Measurements from ENCODE around the gene TRANK1. TPM values are rescaled to one million over a fixed set of nuclear protein-coding genes. Genes with fewer than 3 reads are reported as not detected.

TRANK1 gene
- total and polyA plus RNA-seq, 10 donors: 5.3 to 75.6 (median 54.2) TPM

DNA sequence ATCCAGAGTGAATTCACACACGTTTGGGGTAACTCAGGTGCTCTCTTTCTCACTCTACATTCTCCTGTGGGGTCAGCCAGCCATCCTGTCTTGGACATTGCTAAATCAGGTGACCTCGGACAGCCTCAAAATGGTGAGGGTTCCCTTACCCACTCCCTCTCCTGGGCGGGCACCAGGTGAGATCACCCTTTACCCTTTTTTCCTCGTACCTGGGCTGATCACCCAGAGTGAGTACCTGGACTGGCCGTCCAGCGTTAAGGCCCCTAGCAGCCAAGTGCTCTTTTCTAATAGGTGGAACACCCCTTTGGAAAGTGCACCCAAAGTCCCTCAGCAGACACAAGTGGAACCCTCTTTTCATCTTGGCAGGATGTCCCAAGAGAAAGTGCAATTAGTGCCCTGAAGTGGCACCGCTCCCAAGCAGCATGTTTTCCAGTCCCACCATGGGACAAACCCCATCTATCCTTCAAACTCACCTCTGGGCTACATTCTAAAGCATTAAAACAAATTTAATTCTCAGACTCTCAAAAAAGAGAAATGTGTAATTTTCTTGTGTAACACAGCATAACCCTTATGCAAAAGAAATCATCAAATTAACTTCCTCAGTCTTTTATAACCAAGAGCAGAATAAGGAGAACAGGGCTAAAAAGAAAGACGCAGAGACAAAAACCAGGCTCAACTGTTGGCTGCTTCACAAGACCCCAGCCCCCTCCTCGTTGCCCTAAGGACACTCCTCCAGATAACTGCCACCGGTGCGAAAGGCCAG lies 20.7 kb downstream of the TRANK1 start:
- intact Hi-C loops (cut with DNase I; ENCODE audit: low total_unique reads): no loop called here
- TF ChIP-seq POLR2A (IDR thresholded peaks at IDR 0.05): no peak
- TF ChIP-seq, protein P1, sequence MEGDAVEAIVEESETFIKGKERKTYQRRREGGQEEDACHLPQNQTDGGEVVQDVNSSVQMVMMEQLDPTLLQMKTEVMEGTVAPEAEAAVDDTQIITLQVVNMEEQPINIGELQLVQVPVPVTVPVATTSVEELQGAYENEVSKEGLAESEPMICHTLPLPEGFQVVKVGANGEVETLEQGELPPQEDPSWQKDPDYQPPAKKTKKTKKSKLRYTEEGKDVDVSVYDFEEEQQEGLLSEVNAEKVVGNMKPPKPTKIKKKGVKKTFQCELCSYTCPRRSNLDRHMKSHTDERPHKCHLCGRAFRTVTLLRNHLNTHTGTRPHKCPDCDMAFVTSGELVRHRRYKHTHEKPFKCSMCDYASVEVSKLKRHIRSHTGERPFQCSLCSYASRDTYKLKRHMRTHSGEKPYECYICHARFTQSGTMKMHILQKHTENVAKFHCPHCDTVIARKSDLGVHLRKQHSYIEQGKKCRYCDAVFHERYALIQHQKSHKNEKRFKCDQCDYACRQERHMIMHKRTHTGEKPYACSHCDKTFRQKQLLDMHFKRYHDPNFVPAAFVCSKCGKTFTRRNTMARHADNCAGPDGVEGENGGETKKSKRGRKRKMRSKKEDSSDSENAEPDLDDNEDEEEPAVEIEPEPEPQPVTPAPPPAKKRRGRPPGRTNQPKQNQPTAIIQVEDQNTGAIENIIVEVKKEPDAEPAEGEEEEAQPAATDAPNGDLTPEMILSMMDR (IDR thresholded peaks at IDR 0.05 in 8 of 11, conservative IDR thresholded peaks at IDR 0.05 in 3 of 11): no peak
- no peak for TF ChIP-seq POLR2AphosphoS5 (IDR thresholded peaks at IDR 0.05)
- H3K4me1 ChIP-seq: peaks cover 5 to 53% (median 31%) of the 10 kb centered on the region in 6 donors
- peaks cover 0 to 18% (median 15%) of the 10 kb centered on the region in 8 donors for H3K9me3 ChIP-seq
- no peak for DNase-seq
- peaks cover 0 to 7% (median 0%) of the 10 kb centered on the region in 6 donors for H3K36me3 ChIP-seq
- H3K27ac ChIP-seq: peak overlapping the region in 5 of 8 donors; percentile 46 to 73 (median 67)
- WGBS, 5 donors: 56 to 71% (median 63%) methylated on average over 11 of the region's 11 CpGs
- peak overlapping the region in 5 of 8 donors; percentile 6 to 44 (median 11) for H3K4me3 ChIP-seq
- no peaks in the 10 kb centered on the region for H3K27me3 ChIP-seq (replicated peaks in 1 of 7)

DNA sequence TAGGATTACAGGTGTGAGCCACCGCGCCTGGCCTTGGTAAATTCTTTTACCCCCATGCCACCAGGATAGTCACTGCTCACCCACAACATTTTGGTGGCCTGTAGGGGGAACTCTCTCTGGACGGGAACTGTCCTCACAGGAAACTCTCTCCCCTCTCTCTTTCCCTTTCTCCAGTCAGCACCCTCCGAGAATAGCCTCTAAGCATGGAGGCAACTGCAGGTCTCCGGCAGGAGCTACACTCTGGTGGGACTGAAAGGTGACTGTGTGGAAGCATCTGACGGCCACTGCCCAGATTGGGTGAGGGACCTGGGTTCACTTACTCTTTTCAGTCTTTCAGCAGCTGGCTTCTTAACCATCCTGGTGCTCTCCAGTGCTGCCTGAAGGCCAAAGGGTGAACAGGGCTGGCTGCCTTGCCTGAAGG lies 21.3 kb downstream of the TRANK1 start:
- peak overlapping the region in 1 of 8 donors; percentile 44 for H3K4me3 ChIP-seq
- H3K4me1 ChIP-seq: peaks cover 5 to 59% (median 32%) of the 10 kb centered on the region in 6 donors
- TF ChIP-seq POLR2AphosphoS5 (IDR thresholded peaks at IDR 0.05): no peak
- TF ChIP-seq, protein P1 (IDR thresholded peaks at IDR 0.05 in 8 of 11, conservative IDR thresholded peaks at IDR 0.05 in 3 of 11): peak in 5 of 11 experiments; percentile 21 to 62 (median 49)
- no peak for TF ChIP-seq POLR2A (IDR thresholded peaks at IDR 0.05)
- peaks cover 0 to 7% (median 0%) of the 10 kb centered on the region in 6 donors for H3K36me3 ChIP-seq
- H3K9me3 ChIP-seq: peaks cover 0 to 18% (median 15%) of the 10 kb centered on the region in 8 donors
- WGBS, 5 donors: 38 to 69% (median 52%) methylated on average over 6 of the region's 6 CpGs
- H3K27me3 ChIP-seq (replicated peaks in 1 of 7): no peaks in the 10 kb centered on the region
- peak; percentile 56 for DNase-seq
- peak overlapping the region in 4 of 8 donors; percentile 46 to 73 (median 64) for H3K27ac ChIP-seq
- intact Hi-C loops (cut with DNase I; ENCODE audit: low total_unique reads): no loop called here

DNA sequence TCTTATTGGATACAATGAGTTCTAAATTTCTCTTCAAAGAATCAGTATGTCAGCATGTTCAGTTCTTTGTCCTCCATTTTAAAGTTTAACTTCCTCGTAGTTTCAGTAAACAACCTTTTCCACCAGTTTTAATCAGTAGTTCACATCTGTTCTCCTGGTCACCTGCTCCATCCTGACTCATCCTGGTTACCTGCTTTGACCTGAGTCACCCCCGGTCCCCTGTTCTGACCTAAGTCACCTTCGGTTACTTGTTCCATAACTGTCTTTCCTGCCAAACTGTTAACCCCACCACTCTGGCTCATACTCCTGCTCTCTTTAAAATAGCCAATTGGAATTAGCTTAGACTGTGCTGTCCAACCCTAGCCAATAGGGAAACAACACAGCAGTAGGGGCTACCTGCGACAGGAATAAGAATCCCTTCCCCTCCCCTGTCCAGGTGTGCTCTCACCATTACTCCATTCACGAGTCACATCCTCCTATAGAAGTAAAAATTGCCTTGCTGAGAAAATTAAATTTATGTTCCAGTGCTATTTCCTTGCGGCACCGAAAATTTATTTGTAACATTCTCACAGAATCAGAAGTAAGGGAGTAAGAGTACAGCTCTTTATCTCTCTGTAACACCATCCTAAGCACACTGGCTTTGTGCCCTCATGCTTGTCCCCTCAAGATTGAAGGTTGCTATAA lies 23.8 kb downstream of the TRANK1 start:
- no peak for TF ChIP-seq POLR2AphosphoS5 (IDR thresholded peaks at IDR 0.05)
- H3K4me1 ChIP-seq: peaks cover 9 to 74% (median 41%) of the 10 kb centered on the region in 6 donors
- H3K4me3 ChIP-seq: no peak overlapping the region
- H3K36me3 ChIP-seq: peaks cover 0 to 7% (median 0%) of the 10 kb centered on the region in 6 donors
- no peak for DNase-seq
- whole genome bisulfite sequencing, 5 donors: 79 to 99% (median 95%) methylated on average over 7 of the region's 7 CpGs
- H3K9me3 ChIP-seq: peaks cover 0 to 18% (median 15%) of the 10 kb centered on the region in 8 donors
- intact Hi-C loops (cut with DNase I; ENCODE audit: low total_unique reads): no loop called here
- H3K27ac ChIP-seq: no peak overlapping the region
- no peaks in the 10 kb centered on the region for H3K27me3 ChIP-seq (replicated peaks in 1 of 7)

DNA sequence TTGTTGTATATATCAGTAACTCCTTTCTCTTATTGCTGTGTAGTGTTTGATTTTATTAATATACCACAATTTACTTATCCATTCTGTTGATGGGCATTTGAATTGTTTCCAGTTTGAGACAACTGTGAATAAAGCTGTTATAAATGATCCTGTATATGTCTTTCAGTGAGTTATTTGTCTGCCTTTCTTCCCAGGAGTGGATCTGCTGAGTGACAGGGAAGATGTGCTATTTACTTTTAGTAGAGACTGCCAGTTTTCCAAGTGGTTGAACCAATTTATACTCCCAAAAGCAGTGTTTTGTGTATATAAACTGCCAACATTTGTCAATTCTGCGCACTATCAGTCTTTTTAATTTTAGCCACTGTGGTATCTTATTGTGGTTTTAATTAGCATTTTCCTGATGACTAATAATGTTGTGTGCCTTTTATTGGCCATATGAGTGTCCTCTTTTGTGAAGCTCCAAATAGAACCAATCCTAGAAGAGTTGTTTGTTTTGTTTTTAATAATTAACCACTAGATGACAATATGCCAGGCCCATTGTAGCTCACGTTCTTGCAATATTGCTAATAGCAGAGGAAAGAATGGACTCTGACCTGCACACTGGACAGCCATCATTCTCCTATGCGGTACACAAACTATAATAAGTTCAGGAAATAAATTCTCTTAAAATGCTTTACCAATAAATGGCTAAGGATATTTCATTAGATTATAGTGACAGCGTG lies 25.3 kb downstream of the TRANK1 start:
- Histone ChIP-seq H3K27me3 (replicated peaks in 1 of 7) (no peaks in the 10 kb centered on the region), H3K9me3 (peaks cover 0 to 18% (median 15%) of the 10 kb centered on the region in 8 donors), H3K27ac (no peak overlapping the region), H3K4me3 (no peak overlapping the region), H3K36me3 (peaks cover 0 to 7% (median 0%) of the 10 kb centered on the region in 6 donors), H3K4me1 (peaks cover 9 to 66% (median 33%) of the 10 kb centered on the region in 6 donors)
- 86 to 93% (median 88%) methylated on average over 4 of the region's 4 CpGs for WGBS, 5 donors
- intact Hi-C loops (cut with DNase I; ENCODE audit: low total_unique reads): no loop called here
- TF ChIP-seq POLR2A (IDR thresholded peaks at IDR 0.05) (no peak), POLR2AphosphoS5 (IDR thresholded peaks at IDR 0.05) (no peak)
- TF ChIP-seq, protein P1 (IDR thresholded peaks at IDR 0.05 in 8 of 11, conservative IDR thresholded peaks at IDR 0.05 in 3 of 11): no peak
- DNase-seq: no peak
